HFFc6 (cell line): ENCODE data around the gene CDKN2A. TPM values are rescaled to one million over a fixed set of nuclear protein-coding genes. Genes with fewer than 3 reads are reported as not detected.

ENCODE experiments used
- DNase-seq: peaks from one replicate; pipeline ENCODE4 v3.0.0-alpha.2; 2018
- H3K27ac Mint-ChIP-seq: 2 replicates; pipeline ENCODE4 v1.8.0; 2020; ENCODE audit warnings: mild to moderate bottlenecking, mixed read lengths
- H3K27me3 Mint-ChIP-seq: 2 replicates; pipeline ENCODE4 v1.8.0; 2021; ENCODE audit warnings: mild to moderate bottlenecking, moderate library complexity, mixed read lengths; ENCODE audit not compliant: insufficient read depth
- H3K36me3 Mint-ChIP-seq: 2 replicates; pipeline ENCODE4 v1.8.0; 2021; ENCODE audit warnings: low read depth, mixed read lengths
- H3K4me1 Mint-ChIP-seq: 2 replicates; pipeline ENCODE4 v1.8.0; 2020; ENCODE audit warnings: low read depth, mixed read lengths
- H3K4me3 Mint-ChIP-seq: 2 replicates; pipeline ENCODE4 v1.8.0; 2020; ENCODE audit warnings: mild to moderate bottlenecking, moderate library complexity, mixed read lengths
- H3K9me3 Mint-ChIP-seq: 2 replicates; pipeline ENCODE4 v1.8.0; 2020; ENCODE audit warnings: mild to moderate bottlenecking, mixed read lengths
- CTCF ChIP-seq: fragments of 200-600 bp; sonication (generic); IDR thresholded peaks from 2 replicates; pipeline ENCODE4 v1.5.0; 2021; ENCODE audit warnings: antibody characterized with exemption, mild to moderate bottlenecking
- total RNA-seq, 6 experiments: library from RNA; stranded (reverse); fragmentation: NEBNext Ultra II Directional; extraction: Animal tissue kit (Norgen Biotek cat#: 25700); gene quantifications; 2 replicates in 1 of 6; 3 replicates in 5 of 6; pipeline ENCODE4 v1.2.3, GENCODE V29; 2021

CDKN2A gene
- total RNA-seq, 6 experiments from 2014 or later, result 47.7 to 133 (median 121) TPM

GRCh38 chr9:21993007-21993406, 1.2 kb downstream of the CDKN2A start:
- peak overlapping the region; percentile 76 for H3K27ac Mint-ChIP-seq
- H3K4me1 Mint-ChIP-seq, result peaks cover 76% of the 10 kb centered on the region
- H3K27me3 Mint-ChIP-seq, result peaks cover 3% of the 10 kb centered on the region; the same call in 1 of the 2 replicates
- DNase-seq, result no peak
- no peaks in the 10 kb centered on the region for H3K9me3 Mint-ChIP-seq
- peak overlapping the region; percentile 96 for H3K4me3 Mint-ChIP-seq
- peaks cover 15% of the 10 kb centered on the region for H3K36me3 Mint-ChIP-seq
- no peak for TF ChIP-seq CTCF

DNA sequence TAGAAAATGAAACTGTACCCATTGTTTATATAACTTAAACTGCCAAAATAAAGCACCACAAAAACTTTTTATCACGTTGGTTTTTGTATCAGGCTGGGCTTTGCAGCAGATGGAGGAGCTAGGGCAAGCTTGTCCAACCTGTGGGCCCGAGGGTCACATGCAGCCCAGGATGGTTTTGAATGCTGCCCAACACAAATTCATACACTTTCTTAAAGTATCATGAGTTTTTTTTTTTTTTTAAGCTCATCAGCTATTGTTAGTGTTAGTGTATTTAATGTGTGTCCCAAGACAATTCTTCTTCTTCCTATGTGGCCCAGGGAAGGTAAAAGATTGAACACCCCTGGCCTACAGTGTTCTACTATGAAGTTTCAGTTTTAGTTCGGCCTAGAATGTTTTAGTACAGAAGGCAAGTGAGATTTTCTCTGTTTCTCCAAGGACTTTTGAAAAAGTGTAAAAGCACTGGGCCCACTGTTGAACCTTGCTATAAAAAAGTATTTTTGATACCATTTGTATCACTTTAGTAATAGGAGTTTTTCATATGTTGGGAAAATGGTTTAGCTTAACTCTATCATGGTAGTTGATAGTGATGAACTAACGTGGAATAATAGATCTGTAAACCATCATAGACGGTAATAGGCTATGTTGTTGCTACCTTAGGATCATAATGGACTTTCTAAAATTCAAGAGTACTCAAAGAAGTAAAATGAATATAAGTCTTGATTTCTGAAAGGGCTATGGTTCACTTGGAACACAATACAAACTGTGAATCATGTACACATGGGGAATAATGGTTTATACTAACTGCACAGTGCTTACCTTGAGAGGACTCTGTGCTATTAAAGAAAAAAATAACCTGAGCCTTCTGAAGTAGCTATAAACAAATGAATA, 2.9 kb downstream of the CDKN2A start:
- peaks cover 76% of the 10 kb centered on the region for H3K4me1 Mint-ChIP-seq
- peaks cover 15% of the 10 kb centered on the region for H3K36me3 Mint-ChIP-seq
- H3K27me3 Mint-ChIP-seq, result peaks cover 3% of the 10 kb centered on the region; the same call in 1 of the 2 replicates
- TF ChIP-seq CTCF, result no peak
- H3K9me3 Mint-ChIP-seq, result no peaks in the 10 kb centered on the region
- peak overlapping the region; percentile 90 for H3K27ac Mint-ChIP-seq
- peak overlapping the region; percentile 88 for H3K4me3 Mint-ChIP-seq
- no peak for DNase-seq

DNA sequence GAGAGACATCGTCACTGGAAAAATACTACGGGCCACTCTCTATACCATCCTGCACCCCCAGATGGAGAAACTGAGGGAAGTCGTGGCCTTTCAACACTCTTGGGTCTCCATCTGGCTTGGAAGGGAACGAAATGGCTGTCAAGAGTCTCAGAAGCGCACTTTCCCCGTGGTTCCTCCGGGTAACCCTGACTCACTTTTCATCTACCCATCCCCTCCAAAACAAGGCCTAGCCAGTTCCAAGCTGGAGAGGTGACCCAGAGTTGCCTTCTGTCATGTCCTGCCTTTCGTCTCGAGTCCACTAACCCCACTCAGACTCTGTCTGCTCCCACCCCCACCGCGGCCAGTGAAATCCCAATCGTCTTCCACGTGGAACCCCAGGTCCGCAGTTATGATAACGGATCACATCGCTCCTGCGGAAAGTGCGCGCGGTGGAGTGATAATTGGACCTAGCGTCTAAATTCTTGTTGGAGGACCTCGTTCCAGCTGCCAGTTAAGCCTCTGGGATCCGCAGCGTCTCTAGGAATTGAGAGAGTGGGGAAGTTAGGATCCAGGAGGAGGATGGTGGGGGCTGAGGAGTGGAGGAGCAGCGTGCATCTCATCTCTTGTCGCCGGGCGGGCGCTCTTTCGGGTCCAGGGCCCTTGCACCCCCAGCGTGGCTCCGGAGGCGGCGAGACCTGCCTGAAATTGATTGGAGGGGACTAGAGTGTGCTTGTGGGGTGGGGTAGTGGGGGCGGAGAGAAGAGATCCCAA, 4.6 kb downstream of the CDKN2A start:
- DNase-seq, result no peak
- H3K27ac Mint-ChIP-seq, result peak overlapping the region; percentile 90

GRCh38 chr9:21988056-21988990, 5.9 kb downstream of the CDKN2A start:
- peak overlapping the region; percentile 96 for H3K27ac Mint-ChIP-seq
- peaks cover 64% of the 10 kb centered on the region for H3K4me1 Mint-ChIP-seq
- H3K9me3 Mint-ChIP-seq, result no peaks in the 10 kb centered on the region
- DNase-seq, result no peak
- H3K4me3 Mint-ChIP-seq, result peak overlapping the region; percentile 88
- no peak for TF ChIP-seq CTCF
- peaks cover 15% of the 10 kb centered on the region for H3K36me3 Mint-ChIP-seq
- peaks cover under 1% of the 10 kb centered on the region; the same call in 1 of the 2 replicates for H3K27me3 Mint-ChIP-seq

More for the DNA sequence above, 4.6 kb downstream of the CDKN2A start:
- peaks cover 68% of the 10 kb centered on the region for H3K4me1 Mint-ChIP-seq
- H3K36me3 Mint-ChIP-seq, result peaks cover 15% of the 10 kb centered on the region
- peak overlapping the region; percentile 88 for H3K4me3 Mint-ChIP-seq
- peaks cover 3% of the 10 kb centered on the region; the same call in 1 of the 2 replicates for H3K27me3 Mint-ChIP-seq
- no peak for TF ChIP-seq CTCF
- no peaks in the 10 kb centered on the region for H3K9me3 Mint-ChIP-seq
